ENCODE results near the gene SENP1. TPM values are rescaled to one million over a fixed set of nuclear protein-coding genes. Genes with fewer than 3 reads are reported as not detected.

The SENP1 gene
- total RNA-seq, 1 experiment from 2014 or later, result 19.2 TPM

DNA sequence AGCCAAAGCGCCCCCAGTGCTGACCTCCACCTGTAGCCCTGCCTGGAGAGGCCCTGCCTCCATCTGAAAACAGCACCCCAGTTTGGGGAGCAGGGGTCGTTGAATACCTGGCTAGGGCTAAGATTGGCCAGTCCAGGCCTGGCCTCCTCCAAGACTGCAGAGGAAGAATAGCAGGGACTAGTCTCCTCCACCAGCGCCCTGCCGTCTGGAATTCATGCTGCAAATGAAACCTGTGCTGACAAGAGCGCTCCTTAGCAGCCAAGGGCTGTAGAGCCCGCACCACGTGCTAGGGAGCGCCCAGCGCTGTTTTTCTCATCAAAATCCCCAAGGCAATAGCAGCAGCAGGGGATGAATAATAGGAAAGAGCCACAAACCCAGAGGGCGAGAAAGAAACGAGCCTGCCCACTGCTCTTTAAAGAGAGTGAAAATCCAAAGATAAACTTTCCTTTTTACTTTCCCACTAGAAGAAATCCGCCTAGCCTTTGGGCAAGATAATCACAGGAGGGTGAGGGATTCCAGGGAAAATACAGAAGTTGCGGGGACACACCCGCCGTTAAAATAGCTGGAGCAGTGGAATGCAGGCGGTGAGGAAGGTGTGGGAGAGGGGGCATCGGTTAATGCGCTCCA lies 104.9 kb downstream of the SENP1 start:
- peak; percentile 78 for DNase-seq (ENCODE audit: low read depth, low spot score)

DNA sequence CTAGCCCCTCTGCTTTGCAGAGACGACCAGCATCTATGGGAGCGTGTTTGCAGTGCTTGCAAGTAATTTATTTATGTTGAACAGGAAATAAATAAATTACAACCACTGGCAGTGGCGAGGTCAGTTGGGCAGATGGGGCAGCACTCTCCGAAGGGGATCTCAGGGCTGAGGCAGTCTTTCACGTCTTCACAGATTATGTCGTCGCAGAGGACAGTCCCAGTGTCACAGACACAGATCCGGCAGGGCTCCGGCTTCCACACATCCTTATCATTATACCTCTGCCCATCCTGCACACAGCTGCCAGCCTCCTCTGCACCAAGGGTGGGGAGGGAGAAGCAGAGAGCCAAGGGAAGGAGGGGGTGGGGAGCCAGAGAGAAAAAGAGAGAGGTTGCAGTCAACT lies 106.1 kb downstream of the SENP1 start:
- in situ Hi-C loops (cut with HindIII; ENCODE audit: low pct_unique_long_range_greater_than_20kb, low sequenced_read_pairs), result no loop called here
- no peak for DNase-seq (ENCODE audit: low read depth, low spot score)

More for the DNA sequence above, 104.9 kb downstream of the SENP1 start:
- in situ Hi-C loops (cut with HindIII; ENCODE audit: low pct_unique_long_range_greater_than_20kb, low sequenced_read_pairs), result no loop called here

- DNase-seq (ENCODE audit: low read depth, low spot score), result no peak
- in situ Hi-C loops (cut with HindIII; ENCODE audit: low pct_unique_long_range_greater_than_20kb, low sequenced_read_pairs), result no loop called here
These were observed 108.6 kb downstream of the SENP1 start for GRCh38 chr12:47997321-47997720.

GRCh38 chr12:47995981-47996401 lies 109.9 kb downstream of the SENP1 start:
- DNase-seq (ENCODE audit: low read depth, low spot score), result no peak
- in situ Hi-C loops (cut with HindIII; ENCODE audit: low pct_unique_long_range_greater_than_20kb, low sequenced_read_pairs), result no loop called here

DNA sequence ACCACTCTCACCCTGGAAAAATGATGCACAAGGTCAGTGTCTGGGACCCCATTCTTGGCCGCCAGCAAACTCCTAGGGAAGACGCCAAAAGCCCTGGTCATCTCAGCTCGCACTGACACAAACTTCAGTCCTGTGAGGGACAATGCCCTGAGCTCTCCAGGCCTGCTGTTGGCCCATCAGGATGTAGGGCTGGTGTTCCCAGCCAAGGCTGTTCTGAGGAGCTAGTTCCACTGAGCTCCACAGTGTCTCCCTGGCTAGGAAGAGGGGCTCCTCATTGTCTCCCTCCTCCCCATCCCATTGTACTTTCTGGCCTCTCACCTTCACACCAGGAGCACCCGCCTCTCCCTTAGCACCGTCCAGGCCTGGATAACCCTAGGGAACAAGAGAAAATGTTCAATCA lies 112.4 kb downstream of the SENP1 start:
- DNase-seq (ENCODE audit: low read depth, low spot score), result no peak
- in situ Hi-C loops (cut with HindIII; ENCODE audit: low pct_unique_long_range_greater_than_20kb, low sequenced_read_pairs), result no loop called here

Small RNA genes lying within 50 kb of the gene (small RNA-seq; reads per million reads assigned to genes)
- gene MIR6505 (0 to 0.10 reads per million in 2 experiments), gene RNU6-1203P (0 reads per million in 2 experiments)

Other genes with a start within 250 kb of the SENP1 start
- gene VDR, start 201.1 kb downstream of the SENP1 start, total RNA-seq (2014; rRNA removed; shearing (Covaris generic)), result 1.4 and 1.8 TPM in 2 replicates
- 197 and 206 TPM in 2 replicates for gene TMEM106C, start 142.5 kb downstream of the SENP1 start, total RNA-seq (2014; rRNA removed; shearing (Covaris generic))
- 0.03 TPM in 1 of 2 replicates, not detected in the other for gene COL2A1, start 101.6 kb downstream of the SENP1 start, total RNA-seq (2014; rRNA removed; shearing (Covaris generic))
- 113 and 116 TPM in 2 replicates for gene PFKM, start 13.3 kb upstream of the SENP1 start, total RNA-seq (2014; rRNA removed; shearing (Covaris generic))
- gene ASB8, start 51.4 kb upstream of the SENP1 start, total RNA-seq (2014; rRNA removed; shearing (Covaris generic)), result 21.9 and 29.7 TPM in 2 replicates
- gene CCDC184, start 77.6 kb upstream of the SENP1 start, total RNA-seq (2014; rRNA removed; shearing (Covaris generic)), result 0.05 TPM in 2 replicates
- not detected in 2 replicates for gene OR10AD1, start 97.2 kb upstream of the SENP1 start, total RNA-seq (2014; rRNA removed; shearing (Covaris generic))
- gene ZNF641, start 244.8 kb upstream of the SENP1 start, total RNA-seq (2014; rRNA removed; shearing (Covaris generic)), result 12.4 and 13.1 TPM in 2 replicates

Measured in SK-MEL-5 (cell line).